ENCODE measurements around the gene SLC66A2.

Gene SLC66A2

GRCh38 chr18:79852561-79853302 is 98.7 kb downstream of the SLC66A2 start:
- no peak for DNase-seq (ENCODE audit: low read depth in 1 of 2, low spot score in 1 of 2)

Data from stimulated activated CD4-positive, alpha-beta T cell treated with anti-CD3 and anti-CD28 coated beads, Interleukin-15, amount 100 ng/mL, for 1 hour (primary cell).